Hepatocyte (in vitro differentiated cells): ENCODE measurements around the gene CIT.

Source experiments
- EZH2 ChIP-seq: fragments of 200-600 bp; sonication (generic); IDR thresholded peaks from 2 replicates; pipeline ENCODE4 v1.6.1; 2016; ENCODE audit warnings: antibody characterized with exemption, mild to moderate bottlenecking, borderline replicate concordance
- EZH2phosphoT487 ChIP-seq: fragments of 200-600 bp; sonication (generic); IDR thresholded peaks from one replicate; pipeline ENCODE4 v1.6.1; 2018; ENCODE audit warnings: antibody characterized with exemption, mild to moderate bottlenecking, low read depth, moderate library complexity; ENCODE audit not compliant: unreplicated experiment, severe bottlenecking

- TF ChIP-seq EZH2phosphoT487 (no peak), EZH2 (no peak)
These were observed 131.0 kb downstream of the CIT start for GRCh38 chr12:119746169-119746568.
